Heart left ventricle (tissue), 13 donors: Measurements from ENCODE around the gene TTLL13.

Experiments used
- CTCF ChIP-seq, 12 donors: fragments of 200-600 bp; sonication (generic) in 4 of 12; IDR thresholded peaks; one replicate each; pipeline versions ENCODE4 v1.5.0 to v1.8.0; 2018 to 2022; ENCODE audit warnings: antibody characterized with exemption in 12 of 12, mild to moderate bottlenecking in 5 of 12
- POLR2A ChIP-seq, 2 donors: fragments of 450-650 bp; IDR thresholded peaks; one replicate each; pipeline ENCODE4 v1.6.1; 2017; ENCODE audit warnings: antibody characterized with exemption in 2 of 2, mild to moderate bottlenecking in 2 of 2, moderate library complexity in 2 of 2
- donor health status: ischemic (EF 13 %, LVEDD 7.1; RV severe dilation, severe dysfunction).
- donor health status: DM: no; HTN: yes; CAD: no.
- donor health status: DM: no; HTN: no; CAD: no.
- donor health status: ischemic (EF 25% LVEDD 6.9; RV normal size, moderate dysfunction).
- donor health status: ischemic (EF 25% LVEDD 5.7; RV mildly dilated, moderate dysfunction).
- donor health status: ischemic (EF 35%, LVEDD 5.7; RV mildly dilated, moderate dysfunction).
- donor health status: nonischemic (EF 11% LVEDD 7.7; RV severe dilation, severe dysfunction).
- donor health status: DM: yes; HTN: yes; CAD: no.
- donor health status: PGD.
- donor health status: ischemic (EF 29% LVEDD 5.4; RV normal size, mild dysfunction).
- donor health status: nonischemic (EF 23%, LVEDD 6.1; RV moderate dilation, normal function).

- TF ChIP-seq CTCF (IDR thresholded peaks at IDR 0.05): no peak
- TF ChIP-seq POLR2A (IDR thresholded peaks at IDR 0.05): no peak
Observed at GRCh38 chr15:90213122-90213817, 36.1 kb upstream of the TTLL13 start.
